Stimulated activated naive CD8-positive, alpha-beta T cell treated with anti-CD3 and anti-CD28 coated beads, Interleukin-15, Interleukin-2, amounts not matched to agents 100 ng/mL and 50 ng/mL, for 24 hours (primary cell): ENCODE measurements around the gene CYB561D2.

ENCODE experiments used
- H3K27ac Mint-ChIP-seq: one replicate; pipeline ENCODE4 v1.8.0; 2021; ENCODE audit warnings: mild to moderate bottlenecking, mixed read lengths
- H3K27me3 Mint-ChIP-seq: one replicate; pipeline ENCODE4 v1.8.0; 2021; ENCODE audit warnings: mixed read lengths
- H3K36me3 Mint-ChIP-seq: one replicate; pipeline ENCODE4 v1.8.0; 2021; ENCODE audit warnings: low read depth, mixed read lengths
- H3K4me1 Mint-ChIP-seq: one replicate; pipeline ENCODE4 v1.8.0; 2021; ENCODE audit warnings: low read depth, mixed read lengths
- H3K4me3 Mint-ChIP-seq: one replicate; pipeline ENCODE4 v1.8.0; 2021; ENCODE audit warnings: mild to moderate bottlenecking, mixed read lengths
- H3K9me3 Mint-ChIP-seq: one replicate; pipeline ENCODE4 v1.8.0; 2021; ENCODE audit warnings: mixed read lengths

Gene CYB561D2

GRCh38 chr3:50378757-50379156 lies 28.1 kb downstream of the CYB561D2 start:
- H3K9me3 Mint-ChIP-seq = no peaks in the 10 kb centered on the region
- no peaks in the 10 kb centered on the region for H3K36me3 Mint-ChIP-seq
- no peak overlapping the region for H3K27ac Mint-ChIP-seq
- no peak overlapping the region for H3K4me3 Mint-ChIP-seq
- H3K4me1 Mint-ChIP-seq = no peaks in the 10 kb centered on the region
- no peaks in the 10 kb centered on the region for H3K27me3 Mint-ChIP-seq

- Mint-ChIP-seq H3K4me1 (no peaks in the 10 kb centered on the region), H3K4me3 (no peak overlapping the region), H3K9me3 (no peaks in the 10 kb centered on the region), H3K27me3 (no peaks in the 10 kb centered on the region), H3K27ac (no peak overlapping the region), H3K36me3 (no peaks in the 10 kb centered on the region)
Measured at GRCh38 chr3:50380405-50381085, 29.9 kb downstream of the CYB561D2 start.

- H3K9me3 Mint-ChIP-seq = no peaks in the 10 kb centered on the region
- H3K27me3 Mint-ChIP-seq = no peaks in the 10 kb centered on the region
- H3K36me3 Mint-ChIP-seq = no peaks in the 10 kb centered on the region
- no peaks in the 10 kb centered on the region for H3K4me1 Mint-ChIP-seq
- H3K4me3 Mint-ChIP-seq = no peak overlapping the region
- no peak overlapping the region for H3K27ac Mint-ChIP-seq
Measured at GRCh38 chr3:50381383-50381782, 30.7 kb downstream of the CYB561D2 start.

- no peak overlapping the region for H3K27ac Mint-ChIP-seq
- H3K4me1 Mint-ChIP-seq = no peaks in the 10 kb centered on the region
- H3K9me3 Mint-ChIP-seq = no peaks in the 10 kb centered on the region
- no peaks in the 10 kb centered on the region for H3K36me3 Mint-ChIP-seq
- H3K4me3 Mint-ChIP-seq = no peak overlapping the region
- H3K27me3 Mint-ChIP-seq = no peaks in the 10 kb centered on the region
Measured at GRCh38 chr3:50382722-50383121, 32.1 kb downstream of the CYB561D2 start.

GRCh38 chr3:50383750-50384149 lies 33.1 kb downstream of the CYB561D2 start:
- Mint-ChIP-seq H3K27ac (no peak overlapping the region), H3K9me3 (no peaks in the 10 kb centered on the region), H3K4me3 (no peak overlapping the region), H3K4me1 (no peaks in the 10 kb centered on the region), H3K27me3 (no peaks in the 10 kb centered on the region), H3K36me3 (no peaks in the 10 kb centered on the region)

GRCh38 chr3:50385754-50386153 lies 35.1 kb downstream of the CYB561D2 start:
- Mint-ChIP-seq H3K4me1 (no peaks in the 10 kb centered on the region), H3K27me3 (no peaks in the 10 kb centered on the region), H3K4me3 (no peak overlapping the region), H3K36me3 (no peaks in the 10 kb centered on the region), H3K27ac (no peak overlapping the region), H3K9me3 (no peaks in the 10 kb centered on the region)

- H3K27me3 Mint-ChIP-seq = no peaks in the 10 kb centered on the region
- no peaks in the 10 kb centered on the region for H3K36me3 Mint-ChIP-seq
- no peak overlapping the region for H3K27ac Mint-ChIP-seq
- H3K4me3 Mint-ChIP-seq = no peak overlapping the region
- H3K4me1 Mint-ChIP-seq = peaks cover 7% of the 10 kb centered on the region
- no peaks in the 10 kb centered on the region for H3K9me3 Mint-ChIP-seq
Measured at GRCh38 chr3:50388016-50388719, 37.5 kb downstream of the CYB561D2 start.

GRCh38 chr3:50388720-50389413 lies 38.2 kb downstream of the CYB561D2 start:
- Mint-ChIP-seq H3K4me1 (peaks cover 7% of the 10 kb centered on the region), H3K36me3 (no peaks in the 10 kb centered on the region), H3K4me3 (no peak overlapping the region), H3K27ac (no peak overlapping the region), H3K9me3 (no peaks in the 10 kb centered on the region), H3K27me3 (no peaks in the 10 kb centered on the region)

GRCh38 chr3:50389414-50389767 lies 38.7 kb downstream of the CYB561D2 start:
- no peaks in the 10 kb centered on the region for H3K36me3 Mint-ChIP-seq

GRCh38 chr3:50390508-50391224 lies 40.0 kb downstream of the CYB561D2 start:
- H3K27ac Mint-ChIP-seq = no peak overlapping the region
- no peaks in the 10 kb centered on the region for H3K27me3 Mint-ChIP-seq
- H3K9me3 Mint-ChIP-seq = no peaks in the 10 kb centered on the region
- peaks cover 7% of the 10 kb centered on the region for H3K4me1 Mint-ChIP-seq
- H3K4me3 Mint-ChIP-seq = no peak overlapping the region
- H3K36me3 Mint-ChIP-seq = no peaks in the 10 kb centered on the region

More at GRCh38 chr3:50389414-50389767, 38.7 kb downstream of the CYB561D2 start:
- H3K27ac Mint-ChIP-seq = no peak overlapping the region
- H3K4me1 Mint-ChIP-seq = peaks cover 7% of the 10 kb centered on the region
- no peaks in the 10 kb centered on the region for H3K9me3 Mint-ChIP-seq
- H3K4me3 Mint-ChIP-seq = no peak overlapping the region
- no peaks in the 10 kb centered on the region for H3K27me3 Mint-ChIP-seq

GRCh38 chr3:50392101-50392715 lies 41.5 kb downstream of the CYB561D2 start:
- Mint-ChIP-seq H3K36me3 (no peaks in the 10 kb centered on the region), H3K4me3 (no peak overlapping the region), H3K9me3 (no peaks in the 10 kb centered on the region)

GRCh38 chr3:50393061-50393460 lies 42.4 kb downstream of the CYB561D2 start:
- Mint-ChIP-seq H3K4me1 (peaks cover 7% of the 10 kb centered on the region), H3K27ac (no peak overlapping the region), H3K9me3 (no peaks in the 10 kb centered on the region), H3K4me3 (no peak overlapping the region), H3K27me3 (no peaks in the 10 kb centered on the region), H3K36me3 (no peaks in the 10 kb centered on the region)

More at GRCh38 chr3:50392101-50392715, 41.5 kb downstream of the CYB561D2 start:
- Mint-ChIP-seq H3K27ac (no peak overlapping the region), H3K27me3 (no peaks in the 10 kb centered on the region), H3K4me1 (peaks cover 7% of the 10 kb centered on the region)

GRCh38 chr3:50395070-50395860 lies 44.6 kb downstream of the CYB561D2 start:
- Mint-ChIP-seq H3K27ac (no peak overlapping the region), H3K4me1 (peaks cover 7% of the 10 kb centered on the region), H3K4me3 (no peak overlapping the region), H3K36me3 (no peaks in the 10 kb centered on the region), H3K27me3 (no peaks in the 10 kb centered on the region), H3K9me3 (no peaks in the 10 kb centered on the region)

- Mint-ChIP-seq H3K27ac (no peak overlapping the region), H3K4me1 (peaks cover 7% of the 10 kb centered on the region), H3K4me3 (no peak overlapping the region), H3K27me3 (no peaks in the 10 kb centered on the region), H3K36me3 (no peaks in the 10 kb centered on the region), H3K9me3 (no peaks in the 10 kb centered on the region)
Measured at GRCh38 chr3:50396502-50396901, 45.8 kb downstream of the CYB561D2 start.
